MM.1S (cell line): ENCODE results near the gene IFNB1.

Experiments
- EZH2 ChIP-seq: fragments of 300-600 bp; sonication (generic); optimal IDR thresholded peaks from 2 replicates; pipeline ENCODE3; 2017; ENCODE audit warnings: low read depth, mild to moderate bottlenecking, antibody characterized with exemption, low read length, mixed read lengths
- TF ChIP-seq, protein P1 (sequence below): fragments of 300-600 bp; sonication (generic); IDR thresholded peaks from 2 replicates; pipeline ENCODE4 v1.5.1; 2016; ENCODE audit warnings: antibody characterized with exemption, low read length, mixed read lengths

DNA sequence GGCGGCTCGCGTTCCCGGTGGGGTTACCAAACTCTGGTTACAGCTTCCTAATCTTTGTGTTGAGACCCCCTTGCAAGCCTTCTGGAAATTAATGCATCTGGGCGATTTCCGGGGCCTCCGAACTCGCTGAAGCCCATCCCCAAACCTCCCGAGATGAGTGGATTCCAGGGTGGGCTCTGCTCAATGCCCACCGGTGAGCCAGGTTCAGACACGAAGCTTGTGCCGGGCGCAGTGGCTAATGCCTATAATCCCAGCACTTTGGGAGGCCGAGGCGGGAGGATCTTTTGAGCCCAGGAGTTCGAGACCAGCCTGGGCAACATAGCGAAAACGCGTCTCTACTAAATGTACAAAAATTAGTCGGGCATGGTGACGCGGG is 45.9 kb downstream of the IFNB1 start:
- TF ChIP-seq, protein P1, sequence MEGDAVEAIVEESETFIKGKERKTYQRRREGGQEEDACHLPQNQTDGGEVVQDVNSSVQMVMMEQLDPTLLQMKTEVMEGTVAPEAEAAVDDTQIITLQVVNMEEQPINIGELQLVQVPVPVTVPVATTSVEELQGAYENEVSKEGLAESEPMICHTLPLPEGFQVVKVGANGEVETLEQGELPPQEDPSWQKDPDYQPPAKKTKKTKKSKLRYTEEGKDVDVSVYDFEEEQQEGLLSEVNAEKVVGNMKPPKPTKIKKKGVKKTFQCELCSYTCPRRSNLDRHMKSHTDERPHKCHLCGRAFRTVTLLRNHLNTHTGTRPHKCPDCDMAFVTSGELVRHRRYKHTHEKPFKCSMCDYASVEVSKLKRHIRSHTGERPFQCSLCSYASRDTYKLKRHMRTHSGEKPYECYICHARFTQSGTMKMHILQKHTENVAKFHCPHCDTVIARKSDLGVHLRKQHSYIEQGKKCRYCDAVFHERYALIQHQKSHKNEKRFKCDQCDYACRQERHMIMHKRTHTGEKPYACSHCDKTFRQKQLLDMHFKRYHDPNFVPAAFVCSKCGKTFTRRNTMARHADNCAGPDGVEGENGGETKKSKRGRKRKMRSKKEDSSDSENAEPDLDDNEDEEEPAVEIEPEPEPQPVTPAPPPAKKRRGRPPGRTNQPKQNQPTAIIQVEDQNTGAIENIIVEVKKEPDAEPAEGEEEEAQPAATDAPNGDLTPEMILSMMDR: no peak
- no peak for TF ChIP-seq EZH2
